KMS-11 (cell line): ENCODE data around the gene CBFA2T3.

Experiments
- H2AFZ ChIP-seq: fragments of 200-600 bp; sonication (generic); 2 replicates; pipeline ENCODE4 v1.6.1; 2016; ENCODE audit warnings: antibody characterized with exemption, mixed run types, low read depth
- H3K27ac ChIP-seq: fragments of 200-600 bp; sonication (generic); 2 replicates; pipeline ENCODE4 v1.6.1; 2016; ENCODE audit warnings: mild to moderate bottlenecking, mixed run types
- H3K27me3 ChIP-seq: fragments of 200-600 bp; sonication (generic); 2 replicates; pipeline ENCODE4 v1.6.1; 2017; ENCODE audit warnings: mild to moderate bottlenecking, low read depth, mixed run types, moderate library complexity; ENCODE audit not compliant: insufficient read depth
- H3K36me3 ChIP-seq: fragments of 200-600 bp; sonication (generic); 2 replicates; pipeline ENCODE4 v1.6.1; 2017; ENCODE audit warnings: mild to moderate bottlenecking, mixed run types; ENCODE audit not compliant: insufficient read depth
- H3K4me1 ChIP-seq: fragments of 200-600 bp; sonication (generic); 2 replicates; pipeline ENCODE4 v1.6.1; 2016; ENCODE audit warnings: mild to moderate bottlenecking, low read depth, mixed run types; ENCODE audit not compliant: poor library complexity, severe bottlenecking
- H3K4me2 ChIP-seq: fragments of 200-600 bp; sonication (generic); 2 replicates; pipeline ENCODE4 v1.7.0; 2016; ENCODE audit warnings: mild to moderate bottlenecking, mixed run types
- H3K4me3 ChIP-seq: fragments of 200-600 bp; sonication (generic); IDR thresholded peaks from 2 replicates; pipeline ENCODE4 v1.6.1; 2017; ENCODE audit warnings: low read depth, low read length, mixed read lengths; ENCODE audit not compliant: insufficient read depth
- H3K79me2 ChIP-seq: fragments of 200-600 bp; sonication (generic); 2 replicates; pipeline ENCODE4 v1.6.1; 2016; ENCODE audit warnings: low read depth, mixed run types; ENCODE audit not compliant: insufficient read depth
- H3K9ac ChIP-seq: fragments of 200-600 bp; sonication (generic); 2 replicates; pipeline ENCODE4 v1.6.1; 2016; ENCODE audit warnings: mild to moderate bottlenecking, mixed run types
- H4K20me1 ChIP-seq: fragments of 200-600 bp; sonication (generic); 2 replicates; pipeline ENCODE4 v1.6.1; 2016; ENCODE audit warnings: mild to moderate bottlenecking, mixed run types; ENCODE audit not compliant: insufficient read depth
- TF ChIP-seq, protein P1 (sequence below): fragments of 200-600 bp; sonication (generic); conservative IDR thresholded peaks from 2 replicates; pipeline ENCODE4 v1.6.1; 2017; ENCODE audit warnings: low read depth, mild to moderate bottlenecking, antibody characterized with exemption, low read length, moderate library complexity, mixed read lengths

CBFA2T3 gene

GRCh38 chr16:88876942-88877526 is 100.0 kb downstream of the CBFA2T3 start:
- Histone ChIP-seq H3K9ac (no peak overlapping the region), H3K79me2 (no peaks in the 10 kb centered on the region), H2AFZ (no peak overlapping the region), H4K20me1 (no peaks in the 10 kb centered on the region), H3K27ac (no peak overlapping the region), H3K27me3 (peaks cover 63% of the 10 kb centered on the region), H3K36me3 (no peaks in the 10 kb centered on the region), H3K4me3 (no peak overlapping the region), H3K4me2 (no peak overlapping the region), H3K4me1 (peaks cover 15% of the 10 kb centered on the region)
- TF ChIP-seq, protein P1, sequence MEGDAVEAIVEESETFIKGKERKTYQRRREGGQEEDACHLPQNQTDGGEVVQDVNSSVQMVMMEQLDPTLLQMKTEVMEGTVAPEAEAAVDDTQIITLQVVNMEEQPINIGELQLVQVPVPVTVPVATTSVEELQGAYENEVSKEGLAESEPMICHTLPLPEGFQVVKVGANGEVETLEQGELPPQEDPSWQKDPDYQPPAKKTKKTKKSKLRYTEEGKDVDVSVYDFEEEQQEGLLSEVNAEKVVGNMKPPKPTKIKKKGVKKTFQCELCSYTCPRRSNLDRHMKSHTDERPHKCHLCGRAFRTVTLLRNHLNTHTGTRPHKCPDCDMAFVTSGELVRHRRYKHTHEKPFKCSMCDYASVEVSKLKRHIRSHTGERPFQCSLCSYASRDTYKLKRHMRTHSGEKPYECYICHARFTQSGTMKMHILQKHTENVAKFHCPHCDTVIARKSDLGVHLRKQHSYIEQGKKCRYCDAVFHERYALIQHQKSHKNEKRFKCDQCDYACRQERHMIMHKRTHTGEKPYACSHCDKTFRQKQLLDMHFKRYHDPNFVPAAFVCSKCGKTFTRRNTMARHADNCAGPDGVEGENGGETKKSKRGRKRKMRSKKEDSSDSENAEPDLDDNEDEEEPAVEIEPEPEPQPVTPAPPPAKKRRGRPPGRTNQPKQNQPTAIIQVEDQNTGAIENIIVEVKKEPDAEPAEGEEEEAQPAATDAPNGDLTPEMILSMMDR = no peak

DNA sequence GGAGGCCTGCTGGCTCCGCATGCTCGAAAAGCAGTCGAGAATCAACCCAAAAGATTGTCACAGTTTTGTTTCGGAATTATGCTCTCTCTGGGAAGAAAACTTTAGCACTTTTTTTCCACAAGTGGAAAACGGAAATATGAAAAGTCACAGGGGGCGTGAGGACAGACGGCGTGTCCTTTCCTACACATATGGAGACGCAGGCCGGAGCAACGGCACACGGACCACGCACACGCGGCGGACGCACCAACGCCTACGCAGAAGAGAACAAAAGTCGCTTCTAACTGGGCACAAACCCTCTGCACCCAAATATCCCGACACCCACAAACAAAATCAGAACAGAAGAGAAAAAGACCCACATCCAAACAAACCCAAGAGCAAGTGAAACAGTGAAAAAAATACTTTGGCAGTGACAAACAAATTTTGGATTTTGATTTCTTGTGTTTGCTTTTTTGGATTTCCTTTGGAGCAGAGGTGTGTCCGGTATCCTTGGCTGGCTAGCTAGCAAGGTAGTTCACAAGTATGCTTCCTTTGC is 101.2 kb downstream of the CBFA2T3 start:
- TF ChIP-seq, protein P1 = no peak
- H3K79me2 ChIP-seq = no peaks in the 10 kb centered on the region
- no peak overlapping the region for H3K4me3 ChIP-seq
- H2AFZ ChIP-seq = no peak overlapping the region
- H3K4me2 ChIP-seq = peak overlapping the region; percentile 30; the same call in 1 of the 2 replicates
- H3K27me3 ChIP-seq = peaks cover 76% of the 10 kb centered on the region
- no peak overlapping the region for H3K9ac ChIP-seq
- no peaks in the 10 kb centered on the region for H3K36me3 ChIP-seq
- no peak overlapping the region for H3K27ac ChIP-seq
- H4K20me1 ChIP-seq = no peaks in the 10 kb centered on the region
- H3K4me1 ChIP-seq = peaks cover 15% of the 10 kb centered on the region

GRCh38 chr16:88874938-88875599 is 101.9 kb downstream of the CBFA2T3 start:
- H2AFZ ChIP-seq = no peak overlapping the region
- H3K27me3 ChIP-seq = peaks cover 83% of the 10 kb centered on the region
- H4K20me1 ChIP-seq = no peaks in the 10 kb centered on the region
- H3K4me2 ChIP-seq = no peak overlapping the region
- H3K79me2 ChIP-seq = no peaks in the 10 kb centered on the region
- no peak overlapping the region for H3K27ac ChIP-seq
- TF ChIP-seq, protein P1 = no peak
- peaks cover 15% of the 10 kb centered on the region for H3K4me1 ChIP-seq
- no peak overlapping the region for H3K4me3 ChIP-seq
- H3K9ac ChIP-seq = no peak overlapping the region
- no peaks in the 10 kb centered on the region for H3K36me3 ChIP-seq

DNA sequence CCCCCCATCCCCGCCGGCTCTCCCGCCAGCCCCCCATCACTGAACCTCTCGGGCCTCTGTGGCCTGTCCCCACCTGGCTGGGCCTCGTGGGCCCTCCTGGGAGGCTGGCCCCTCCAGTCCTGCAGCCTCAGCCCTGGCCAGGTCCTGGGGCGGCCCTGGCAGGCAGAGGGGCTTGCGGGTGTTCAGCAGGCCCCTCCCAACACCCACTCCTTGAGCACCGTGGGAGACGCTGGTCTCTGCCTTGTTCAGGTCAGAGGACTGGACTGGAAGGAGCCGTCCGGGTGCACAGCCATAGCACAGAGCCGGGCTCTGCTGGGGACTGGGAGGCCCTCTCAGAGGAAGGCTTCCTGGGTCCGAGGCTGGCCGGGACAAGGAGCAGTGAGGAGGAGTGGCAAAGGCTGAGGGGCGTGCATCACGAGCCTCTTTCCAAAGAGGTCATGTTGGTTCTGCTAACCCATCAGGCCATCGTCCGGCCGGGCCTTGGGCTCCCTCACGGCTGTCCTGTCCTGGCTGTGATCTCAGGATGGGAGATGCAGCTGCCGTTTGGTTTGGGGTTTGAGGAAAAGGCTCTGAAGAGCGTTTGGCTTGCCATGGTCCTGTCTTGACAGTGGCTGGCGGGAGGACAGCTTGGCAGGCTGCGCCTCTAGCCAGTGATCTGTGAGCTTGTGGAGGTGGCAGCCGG is 104.2 kb downstream of the CBFA2T3 start:
- H3K79me2 ChIP-seq = no peaks in the 10 kb centered on the region
- no peak overlapping the region for H3K4me3 ChIP-seq
- TF ChIP-seq, protein P1 = no peak
- no peak overlapping the region for H3K27ac ChIP-seq
- H2AFZ ChIP-seq = no peak overlapping the region
- no peak overlapping the region for H3K4me2 ChIP-seq
- H3K9ac ChIP-seq = no peak overlapping the region
- H3K27me3 ChIP-seq = peaks cover 95% of the 10 kb centered on the region
- H3K36me3 ChIP-seq = no peaks in the 10 kb centered on the region
- peaks cover 15% of the 10 kb centered on the region for H3K4me1 ChIP-seq
- no peaks in the 10 kb centered on the region for H4K20me1 ChIP-seq
